Mesendoderm (in vitro differentiated cells): ENCODE results near the gene PIP5K1C.
A peak's percentile ranks its signal among the peaks of the same experiment; 100 is the strongest.
"Not testable (repeated sequence)": the region's sequence is repeated elsewhere in the genome, so short reads cannot be mapped to it uniquely, and the experiment has no call there.

Source experiments
- DNase-seq: peaks from one replicate; pipeline ENCODE4 v3.0.0; 2013
- H2AK5ac ChIP-seq: 2 replicates; pipeline ENCODE4 v1.6.1; 2013; ENCODE audit warnings: low read length, inconsistent platforms
- H2BK120ac ChIP-seq: 2 replicates; pipeline ENCODE4 v1.6.1; 2013; ENCODE audit warnings: low read depth, mild to moderate bottlenecking, low read length, moderate library complexity, mixed read lengths
- H2BK15ac ChIP-seq: replicated peaks from 2 replicates; pipeline ENCODE4 v1.6.1; 2013; ENCODE audit warnings: low read depth, mild to moderate bottlenecking, moderate library complexity
- H2BK5ac ChIP-seq: 2 replicates; pipeline ENCODE4 v1.6.1; 2013; ENCODE audit warnings: low read length, inconsistent platforms
- H3K18ac ChIP-seq: 2 replicates; pipeline ENCODE4 v1.6.1; 2013; ENCODE audit warnings: mild to moderate bottlenecking, low read length, mixed read lengths
- H3K23ac ChIP-seq: one replicate; pipeline ENCODE4 v1.6.1; 2013; ENCODE audit warnings: low read length
- H3K27ac ChIP-seq: 2 replicates; pipeline ENCODE4 v1.5.1; 2013; ENCODE audit warnings: low read depth, mild to moderate bottlenecking, inconsistent platforms, low read length, moderate library complexity
- H3K27me3 ChIP-seq: 2 replicates; pipeline ENCODE4 v1.6.1; 2013; ENCODE audit warnings: low read length, control low read depth, mild to moderate bottlenecking, inconsistent platforms; ENCODE audit not compliant: insufficient read depth, poor library complexity
- H3K36me3 ChIP-seq: 2 replicates; pipeline ENCODE4 v1.6.1; 2013; ENCODE audit warnings: low read length, inconsistent platforms; ENCODE audit not compliant: control insufficient read depth, insufficient read depth
- H3K4ac ChIP-seq: one replicate; pipeline ENCODE4 v1.6.1; 2013; ENCODE audit warnings: low read depth, mild to moderate bottlenecking, low read length, moderate library complexity
- H3K4me1 ChIP-seq: 2 replicates; pipeline ENCODE4 v1.6.1; 2013; ENCODE audit warnings: low read depth, low read length, inconsistent platforms; ENCODE audit not compliant: control insufficient read depth
- H3K4me2 ChIP-seq: 2 replicates; pipeline ENCODE4 v1.6.1; 2013; ENCODE audit warnings: low read length
- H3K4me3 ChIP-seq: 2 replicates; pipeline ENCODE4 v1.5.1; 2013; ENCODE audit warnings: mild to moderate bottlenecking, low read length
- H3K56ac ChIP-seq: one replicate; pipeline ENCODE4 v1.6.1; 2013; ENCODE audit warnings: low read length
- H3K79me1 ChIP-seq: 2 replicates; pipeline ENCODE4 v1.6.1; 2013; ENCODE audit warnings: low read length, inconsistent platforms
- H3K79me2 ChIP-seq: 2 replicates; pipeline ENCODE4 v1.6.1; 2013; ENCODE audit warnings: mild to moderate bottlenecking, low read length; ENCODE audit not compliant: control insufficient read depth, insufficient read depth
- H3K9ac ChIP-seq: 2 replicates; pipeline ENCODE4 v1.6.1; 2013; ENCODE audit warnings: low read length, inconsistent platforms
- H4K5ac ChIP-seq: one replicate; pipeline ENCODE4 v1.6.1; 2013; ENCODE audit warnings: low read length
- H4K8ac ChIP-seq: one replicate; pipeline ENCODE4 v1.6.1; 2013; ENCODE audit warnings: low read depth, mild to moderate bottlenecking, control low read depth, low read length, moderate library complexity
- WGBS: extraction: QIAGEN DNeasy Blood & Tissue Kit; methylation state at CpG from one replicate; pipeline ENCODE4 v1.1.7; 2013; ENCODE audit warnings: low lambda C conversion rate, missing lambda C conversion rate; ENCODE audit not compliant: insufficient coverage; ENCODE audit errors: extremely low coverage; 5-methylcytosine and 5-hydroxymethylcytosine counted together

PIP5K1C gene

GRCh38 chr19:3669082-3669946, 31.0 kb downstream of the PIP5K1C start:
- Histone ChIP-seq H3K4me3 (no peak overlapping the region), H3K27me3 (no peaks in the 10 kb centered on the region), H2BK15ac (no peak overlapping the region), H4K8ac (no peak overlapping the region), H3K9ac (no peak overlapping the region), H3K27ac (no peak overlapping the region), H2BK5ac (no peak overlapping the region), H3K4me1 (peaks cover 2% of the 10 kb centered on the region), H3K4ac (no peak overlapping the region), H3K56ac (peak overlapping the region; percentile 56), H2BK120ac (no peak overlapping the region), H4K5ac (no peak overlapping the region), H3K4me2 (no peak overlapping the region), H3K36me3 (no peaks in the 10 kb centered on the region), H2AK5ac (no peak overlapping the region), H3K79me1 (peaks cover 4% of the 10 kb centered on the region), H3K23ac (no peak overlapping the region), H3K79me2 (no peaks in the 10 kb centered on the region), H3K18ac (no peak overlapping the region)
- WGBS: no CpG with 5 or more reads among the region's 39 CpGs
- no peak for DNase-seq

GRCh38 chr19:3668331-3669081, 31.8 kb downstream of the PIP5K1C start:
- Histone ChIP-seq H3K4me2 (no peak overlapping the region), H3K4ac (no peak overlapping the region), H3K36me3 (peaks cover 2% of the 10 kb centered on the region), H3K18ac (no peak overlapping the region), H3K4me3 (no peak overlapping the region), H3K4me1 (peaks cover 2% of the 10 kb centered on the region), H2AK5ac (no peak overlapping the region), H3K79me2 (no peaks in the 10 kb centered on the region), H3K9ac (no peak overlapping the region), H4K5ac (no peak overlapping the region), H3K79me1 (peaks cover 2% of the 10 kb centered on the region), H4K8ac (no peak overlapping the region), H2BK15ac (no peak overlapping the region), H3K27me3 (no peaks in the 10 kb centered on the region), H3K56ac (peak overlapping the region; percentile 49), H2BK5ac (no peak overlapping the region), H3K27ac (no peak overlapping the region), H3K23ac (no peak overlapping the region), H2BK120ac (no peak overlapping the region)
- no CpG with 5 or more reads among the region's 34 CpGs for WGBS
- no peak for DNase-seq

- H3K23ac ChIP-seq: no peak overlapping the region
- no peak overlapping the region for H2BK15ac ChIP-seq
- H2BK5ac ChIP-seq: no peak overlapping the region
- no peak overlapping the region for H3K27ac ChIP-seq
- no peak overlapping the region for H2AK5ac ChIP-seq
- H3K4me1 ChIP-seq: peaks cover 2% of the 10 kb centered on the region
- H3K79me2 ChIP-seq: no peaks in the 10 kb centered on the region
- H3K36me3 ChIP-seq: peaks cover 2% of the 10 kb centered on the region
- H3K9ac ChIP-seq: no peak overlapping the region
- H3K18ac ChIP-seq: no peak overlapping the region
- H3K79me1 ChIP-seq: peaks cover 2% of the 10 kb centered on the region
- H2BK120ac ChIP-seq: no peak overlapping the region
- H3K27me3 ChIP-seq: no peaks in the 10 kb centered on the region
- H3K56ac ChIP-seq: peak overlapping the region; percentile 49
- no peak overlapping the region for H4K8ac ChIP-seq
- H3K4me2 ChIP-seq: no peak overlapping the region
- H4K5ac ChIP-seq: no peak overlapping the region
- no CpG with 5 or more reads among the region's 17 CpGs for WGBS
- H3K4me3 ChIP-seq: no peak overlapping the region
- no peak for DNase-seq
- no peak overlapping the region for H3K4ac ChIP-seq
Measured at GRCh38 chr19:3667766-3668165, 32.5 kb downstream of the PIP5K1C start.

DNA sequence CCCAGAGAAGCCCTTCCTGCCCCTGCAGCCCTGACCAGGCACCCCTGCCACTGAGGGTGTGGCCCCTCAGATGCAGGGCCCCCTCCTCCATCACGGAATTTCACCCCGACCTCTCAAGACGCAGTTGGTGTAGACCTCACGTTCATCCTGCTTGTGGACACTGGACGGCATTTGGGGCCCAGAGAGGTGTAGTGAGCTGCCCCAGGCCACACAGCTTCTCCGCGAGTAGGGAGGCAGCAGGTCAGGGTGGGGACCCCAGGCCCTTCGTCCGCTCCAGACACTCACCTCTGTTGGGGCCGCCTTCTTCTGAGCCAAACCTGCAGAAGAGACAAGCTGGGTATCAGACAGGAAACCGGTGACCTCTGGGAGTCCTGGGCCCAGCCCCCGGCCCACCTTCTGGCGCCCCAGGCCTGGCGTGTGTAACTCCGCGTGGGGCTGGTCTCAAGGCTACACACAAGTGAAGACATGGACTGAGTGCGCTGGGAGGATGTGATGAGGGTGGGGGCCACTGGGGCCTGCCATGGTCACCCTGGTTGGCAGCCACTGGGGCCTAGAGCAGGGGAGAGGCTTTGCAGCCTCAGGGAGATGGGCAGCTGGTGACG, 33.1 kb downstream of the PIP5K1C start:
- no CpG with 5 or more reads among the region's 18 CpGs for WGBS
- Histone ChIP-seq H4K8ac (no peak overlapping the region), H3K27me3 (no peaks in the 10 kb centered on the region), H2AK5ac (no peak overlapping the region), H3K18ac (no peak overlapping the region), H3K4me2 (no peak overlapping the region), H3K56ac (no peak overlapping the region), H3K9ac (no peak overlapping the region), H2BK120ac (no peak overlapping the region), H3K4ac (no peak overlapping the region), H4K5ac (no peak overlapping the region), H2BK15ac (no peak overlapping the region), H3K4me1 (peaks cover under 1% of the 10 kb centered on the region), H3K79me1 (peaks cover under 1% of the 10 kb centered on the region), H2BK5ac (no peak overlapping the region), H3K4me3 (no peak overlapping the region), H3K36me3 (peaks cover 2% of the 10 kb centered on the region), H3K79me2 (no peaks in the 10 kb centered on the region), H3K27ac (no peak overlapping the region), H3K23ac (no peak overlapping the region)
- DNase-seq: no peak

GRCh38 chr19:3666545-3666856, 33.8 kb downstream of the PIP5K1C start:
- H4K5ac ChIP-seq, H3K79me1 ChIP-seq, H3K36me3 ChIP-seq, H3K27me3 ChIP-seq, H3K4me2 ChIP-seq, H2BK120ac ChIP-seq, H2BK5ac ChIP-seq, H4K8ac ChIP-seq, H3K4me3 ChIP-seq, H3K27ac ChIP-seq, H3K4me1 ChIP-seq, H3K18ac ChIP-seq, DNase-seq, H2BK15ac ChIP-seq, H3K9ac ChIP-seq, H3K56ac ChIP-seq, H2AK5ac ChIP-seq, H3K4ac ChIP-seq, H3K79me2 ChIP-seq, H3K23ac ChIP-seq: not testable (repeated sequence)
- WGBS: no CpG with 5 or more reads among the region's 14 CpGs
